ENCODE data around the gene OR52N5.

The OR52N5 gene

GRCh38 chr11:5783255-5783654, at the start of gene OR52N5:
OR52N5 (minus strand) TSS chr11:5783355; CDS start chr11:5778634, 4,721 bp downstream.
- no peak for DNase-seq

- no peak for DNase-seq
These were observed 48.2 kb upstream of the OR52N5 start for GRCh38 chr11:5831196-5831829.

DNA sequence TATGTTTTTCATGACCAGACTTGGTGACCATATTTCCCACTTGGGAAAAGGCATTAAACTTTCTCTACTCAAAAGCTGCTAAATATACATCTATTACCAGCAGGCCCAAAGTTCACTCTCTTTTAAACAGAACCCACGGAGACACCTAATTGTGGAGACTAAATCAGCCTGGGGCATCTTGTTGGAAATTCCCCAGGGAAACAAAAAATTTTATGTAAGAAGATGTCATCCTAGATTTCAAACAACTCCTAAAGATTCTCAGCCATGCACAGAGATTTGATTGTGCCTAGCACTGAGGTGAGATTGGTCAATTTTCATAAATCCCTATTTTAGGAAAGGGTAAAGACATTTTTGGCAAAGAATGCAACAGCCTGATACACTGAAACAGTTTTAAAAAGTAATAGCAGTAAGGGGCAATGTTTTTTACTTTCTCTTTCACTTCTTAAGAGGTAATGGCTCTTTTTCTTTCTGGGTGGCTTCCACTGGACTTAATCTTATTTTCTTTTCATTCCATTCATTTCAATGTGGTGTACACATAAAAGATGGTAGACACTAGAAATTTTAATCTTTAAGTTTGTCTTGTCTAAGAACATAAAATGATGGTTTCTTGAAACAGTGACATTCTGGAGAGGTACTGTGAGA, 35.2 kb upstream of the OR52N5 start:
- DNase-seq: no peak

- DNase-seq: no peak
These were observed 32.4 kb upstream of the OR52N5 start for GRCh38 chr11:5815534-5815933.

DNA sequence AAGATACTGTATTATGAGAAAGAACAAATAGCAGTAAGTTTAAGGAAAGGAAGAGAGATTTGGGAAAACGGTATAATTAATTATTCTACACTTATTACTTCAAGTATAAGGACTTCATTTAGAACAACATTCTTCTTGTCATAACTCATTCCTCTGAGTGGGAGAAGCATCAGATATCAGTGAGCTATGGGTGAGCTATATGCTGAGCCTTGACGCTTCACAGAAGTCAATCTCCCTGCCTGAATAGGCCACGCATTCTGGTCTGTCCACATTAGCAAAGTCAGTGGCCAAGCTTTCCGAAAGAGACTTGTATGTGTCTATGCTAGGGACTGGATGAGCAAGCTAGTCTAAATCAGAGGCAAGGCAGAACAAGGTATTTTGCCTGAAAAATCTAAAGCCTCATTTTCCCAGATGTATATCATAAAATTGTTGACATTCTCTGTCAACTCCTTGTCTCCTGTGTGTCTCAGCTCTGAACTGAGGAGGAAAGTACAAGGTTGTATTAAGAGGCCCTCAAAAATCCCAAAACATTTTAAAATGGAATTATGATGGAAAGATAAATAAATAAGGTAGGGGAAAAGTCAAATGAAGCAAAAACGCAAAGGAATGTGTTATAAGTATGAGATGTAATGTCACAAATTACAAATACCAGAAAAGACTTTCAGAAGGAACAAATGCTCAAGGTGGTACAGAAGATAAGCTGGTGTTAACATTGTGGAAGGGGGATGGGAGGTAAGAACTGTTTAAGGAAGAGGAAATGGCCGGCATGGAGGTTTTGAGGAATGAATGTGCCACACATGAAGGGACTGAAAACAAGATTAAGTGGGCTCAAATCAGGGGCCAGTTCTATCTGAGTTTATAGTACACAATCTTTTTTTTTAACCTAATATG, 27.0 kb upstream of the OR52N5 start:
- no peak for DNase-seq

DNA sequence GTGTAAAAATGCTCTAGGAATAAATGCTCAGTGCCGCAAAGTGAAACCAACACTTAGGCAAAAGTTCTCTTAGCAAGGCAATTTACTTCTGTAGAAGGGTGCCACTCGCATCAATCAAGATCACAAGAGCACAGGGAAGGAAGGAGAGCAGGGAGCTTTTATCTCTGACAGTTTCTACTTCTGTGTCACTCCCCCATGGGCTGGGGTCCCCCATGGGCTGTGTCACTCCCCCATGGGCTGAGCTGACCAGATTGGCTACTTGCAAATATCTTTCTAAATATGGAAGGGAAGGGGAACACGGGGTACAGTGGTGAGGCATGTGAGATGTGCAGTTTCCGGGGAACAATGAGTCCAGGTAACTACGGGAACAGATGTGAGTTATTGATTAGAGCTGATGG, 26.0 kb upstream of the OR52N5 start:
- peak; percentile 20 to 22 for DNase-seq

DNA sequence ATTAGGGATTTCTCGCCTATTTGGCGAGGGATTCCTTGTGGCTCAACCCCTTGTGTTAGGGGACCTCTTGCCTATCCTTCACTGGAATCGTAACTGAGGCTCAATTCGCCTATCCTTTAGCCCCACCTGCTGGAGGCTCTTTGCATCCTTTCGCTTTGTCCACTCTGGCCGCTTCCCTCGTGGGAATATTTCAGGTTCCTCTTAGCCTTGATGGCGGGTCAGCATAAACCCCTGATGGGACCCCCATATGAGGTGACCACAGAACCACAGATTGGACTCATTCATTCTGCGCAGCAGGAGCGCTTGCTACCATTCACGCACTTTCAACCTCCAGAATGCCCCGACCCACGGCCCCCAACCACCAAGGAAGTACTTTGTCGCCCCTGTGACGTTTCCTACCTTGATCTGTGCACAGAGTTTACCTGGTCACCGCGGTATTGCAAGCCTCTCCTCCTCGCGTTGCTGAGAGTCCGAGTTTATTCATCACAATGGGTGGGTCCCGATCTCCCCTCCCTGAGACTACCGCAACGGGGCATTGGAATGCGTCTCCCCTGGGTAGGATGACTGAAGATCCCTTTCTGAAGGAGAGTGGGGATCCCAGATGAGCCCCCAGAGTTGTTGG, 25.5 kb upstream of the OR52N5 start, which contains the start of gene OR52N2:
OR52N2 (plus strand) TSS at position 425 of the 622 bp plus-strand sequence. CDS start 11,412 bp downstream, outside the sequence.
- peak; percentile 78 to 80 for DNase-seq

DNA sequence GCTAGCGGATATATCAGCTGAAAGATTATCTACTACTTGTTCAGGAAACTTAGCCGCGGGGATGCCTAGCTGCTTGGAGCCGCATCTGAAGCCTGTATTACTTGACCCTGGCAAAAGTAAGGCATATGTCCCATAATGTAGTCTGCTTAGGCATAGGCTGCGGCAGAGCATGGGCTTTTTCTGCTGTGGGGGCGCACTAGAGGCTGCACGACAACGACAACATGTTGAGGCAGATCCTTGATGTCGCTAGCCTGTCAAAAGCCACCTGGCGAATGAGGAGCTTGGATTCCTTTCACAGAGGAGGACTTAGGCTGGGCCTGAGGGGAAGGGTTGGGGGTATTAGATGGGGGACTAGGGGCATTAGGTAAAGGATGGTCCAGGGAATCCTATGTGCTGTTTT, 24.4 kb upstream of the OR52N5 start:
- DNase-seq: no peak

DNA sequence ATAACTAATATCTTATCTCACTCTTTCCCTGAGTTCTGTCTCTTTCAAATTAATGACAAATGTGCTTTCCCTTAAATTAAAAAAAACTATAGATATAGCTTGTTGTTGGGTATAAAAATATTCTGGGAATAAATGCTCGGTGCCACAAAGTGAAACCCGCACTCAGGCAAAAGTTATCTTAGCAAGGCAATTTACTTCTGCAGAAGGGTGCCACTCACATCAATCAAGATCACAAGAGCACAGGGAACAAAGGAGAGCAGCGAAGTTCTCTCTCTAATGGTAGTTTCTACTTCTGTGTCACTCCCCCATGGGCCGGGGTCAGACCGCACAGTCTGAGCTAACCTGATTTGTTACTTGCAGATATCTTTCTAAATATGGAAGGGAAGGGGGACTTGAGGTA, 20.8 kb upstream of the OR52N5 start:
- DNase-seq: no peak

GRCh38 chr11:5796541-5796940, 13.4 kb upstream of the OR52N5 start:
- DNase-seq: no peak

GRCh38 chr11:5791165-5791564, 8.0 kb upstream of the OR52N5 start, which contains the start of gene OR52N1:
OR52N1 (minus strand) TSS chr11:5791265; CDS start chr11:5788816, 2,449 bp downstream.
- DNase-seq: no peak

- DNase-seq: no peak
These were observed 16.1 kb downstream of the OR52N5 start for GRCh38 chr11:5767056-5767455.

DNA sequence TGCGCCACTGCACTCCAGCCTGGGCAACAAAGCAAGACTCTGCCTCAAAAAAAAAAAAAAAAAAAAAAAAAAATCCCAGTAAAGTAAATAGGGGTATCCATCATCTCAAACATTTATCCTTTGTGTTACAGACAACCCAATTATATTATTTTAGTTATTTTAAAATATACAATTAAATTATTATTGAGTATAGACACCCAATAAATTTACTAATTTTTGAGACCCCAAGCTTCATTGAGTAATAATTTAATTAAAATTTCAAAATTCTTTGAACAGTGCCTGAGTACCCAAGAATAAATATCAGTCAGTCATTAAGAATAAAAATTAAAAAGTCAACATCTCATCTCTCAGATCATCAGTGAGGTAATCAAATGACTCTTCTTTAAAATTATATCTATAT, 29.2 kb downstream of the OR52N5 start, which contains the start of gene OR52N4:
OR52N4 (plus strand) TSS at position 301 of the 400 bp plus-strand sequence. CDS start 498 bp downstream, outside the sequence.
- DNase-seq: no peak

- DNase-seq: no peak
These were observed 33.3 kb downstream of the OR52N5 start for GRCh38 chr11:5749836-5750235.

GRCh38 chr11:5746614-5747013, 36.5 kb downstream of the OR52N5 start:
- DNase-seq: no peak

DNA sequence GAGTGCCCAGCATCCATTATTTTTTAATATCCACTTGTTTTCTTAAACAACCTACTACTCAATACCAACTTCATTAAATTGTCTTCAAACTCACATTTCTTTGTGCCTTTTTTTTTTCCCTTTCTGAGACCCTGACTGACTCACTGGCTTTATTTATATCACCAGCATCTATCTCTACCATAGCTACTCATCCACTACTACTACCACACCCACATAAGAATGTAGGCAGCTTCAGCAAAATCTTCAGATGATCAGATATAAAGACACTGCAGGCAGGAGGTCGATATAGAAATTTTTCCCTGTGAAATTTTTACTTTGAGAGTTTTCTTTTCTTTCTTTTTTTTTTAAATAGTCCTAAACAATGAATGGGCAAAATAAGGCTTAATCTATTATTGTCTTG, 44.7 kb downstream of the OR52N5 start:
- no peak for DNase-seq

DNA sequence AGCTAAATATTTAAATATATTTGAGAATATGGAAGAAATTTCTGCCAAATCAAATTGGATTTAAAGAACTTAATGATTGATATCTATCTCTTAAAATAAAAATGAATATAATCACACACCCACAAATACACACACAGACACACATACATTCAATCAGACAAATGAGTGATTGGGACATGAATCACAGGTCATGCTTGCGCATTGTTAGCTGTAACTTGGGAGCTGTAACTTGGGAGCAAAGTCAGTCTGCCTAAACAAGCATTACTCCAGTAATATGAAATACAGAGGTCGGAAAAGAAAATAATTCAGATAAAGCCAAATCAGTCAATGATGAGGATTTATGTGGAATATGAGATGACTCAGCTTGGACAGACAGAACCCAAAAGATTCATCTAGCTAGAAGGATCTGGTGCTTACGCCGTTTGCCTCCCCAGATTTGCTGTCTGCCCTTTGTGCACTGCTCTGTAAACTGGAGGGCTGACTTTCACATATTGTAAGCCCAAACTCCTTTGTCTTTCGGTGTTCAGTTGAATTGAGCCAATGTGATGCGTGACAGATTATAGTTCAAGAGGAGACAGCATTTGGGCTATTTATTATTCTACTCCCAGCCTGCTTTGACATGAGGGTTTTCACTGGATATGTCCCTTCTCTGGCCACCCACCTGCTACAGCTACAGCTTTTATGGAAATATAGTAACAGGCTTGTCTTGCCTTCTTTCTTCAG, 45.3 kb downstream of the OR52N5 start:
- DNase-seq: no peak

DNA sequence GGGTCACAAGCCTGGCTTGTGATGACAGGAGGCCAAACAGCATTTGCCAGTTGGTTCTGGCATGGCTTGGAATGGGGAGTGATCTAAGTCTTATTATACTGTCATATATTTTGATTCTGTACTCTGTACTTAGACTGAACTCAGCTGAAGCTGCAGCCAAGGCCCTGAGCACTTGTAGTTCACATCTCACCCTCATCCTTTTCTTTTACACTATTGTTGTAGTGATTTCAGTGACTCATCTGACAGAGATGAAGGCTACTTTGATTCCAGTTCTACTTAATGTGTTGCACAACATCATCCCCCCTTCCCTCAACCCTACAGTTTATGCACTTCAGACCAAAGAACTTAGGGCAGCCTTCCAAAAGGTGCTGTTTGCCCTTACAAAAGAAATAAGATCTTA, 46.1 kb downstream of the OR52N5 start:
- no peak for DNase-seq

DNA sequence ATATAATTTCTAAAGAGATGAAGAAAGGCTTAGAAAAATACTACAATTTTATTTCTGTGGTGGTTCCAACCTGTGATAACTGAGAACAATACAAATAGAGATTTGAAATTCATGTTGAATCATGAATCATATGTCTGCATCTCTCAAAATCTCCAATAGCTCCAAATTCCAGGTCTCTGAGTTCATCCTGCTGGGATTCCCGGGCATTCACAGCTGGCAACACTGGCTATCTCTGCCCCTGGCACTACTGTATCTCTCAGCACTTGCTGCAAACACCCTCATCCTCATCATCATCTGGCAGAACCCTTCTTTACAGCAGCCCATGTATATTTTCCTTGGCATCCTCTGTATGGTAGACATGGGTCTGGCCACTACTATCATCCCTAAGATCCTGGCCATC, 46.8 kb downstream of the OR52N5 start, which contains the start of gene OR56B1:
OR56B1 (plus strand) TSS at position 53 of the 400 bp plus-strand sequence; CDS start at position 122, 69 bp downstream.
- no peak for DNase-seq

DNA sequence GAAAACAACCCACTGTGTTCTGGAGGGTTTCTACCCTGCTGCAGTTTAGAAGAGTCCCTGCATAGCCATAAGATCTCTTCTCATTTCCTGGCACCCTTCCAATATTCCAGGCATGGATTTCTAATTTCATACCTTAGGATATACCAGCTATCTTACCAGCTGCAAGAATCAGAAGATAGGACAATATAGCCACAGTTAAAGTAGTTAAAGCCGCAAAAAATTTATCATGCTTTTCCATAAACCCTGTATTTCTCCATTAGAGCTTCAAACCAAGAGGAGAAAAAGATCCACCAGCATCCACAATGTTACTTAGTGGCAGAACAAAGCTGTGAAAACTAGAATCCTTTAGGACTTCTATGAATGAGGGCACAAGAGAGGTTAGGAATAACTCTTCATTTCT, 55.5 kb downstream of the OR52N5 start:
- DNase-seq: no peak

- DNase-seq: no peak
These were observed 56.8 kb downstream of the OR52N5 start for GRCh38 chr11:5726351-5726750.
